UCSD-AML1 (cell line): ENCODE data around the gene SOCS7.

Source experiments
- DNase-seq: peaks from one replicate; lab custom pipeline; 2025; ENCODE audit not compliant: unreplicated experiment; lab: John Stamatoyannopoulos, UW

Gene SOCS7

DNA sequence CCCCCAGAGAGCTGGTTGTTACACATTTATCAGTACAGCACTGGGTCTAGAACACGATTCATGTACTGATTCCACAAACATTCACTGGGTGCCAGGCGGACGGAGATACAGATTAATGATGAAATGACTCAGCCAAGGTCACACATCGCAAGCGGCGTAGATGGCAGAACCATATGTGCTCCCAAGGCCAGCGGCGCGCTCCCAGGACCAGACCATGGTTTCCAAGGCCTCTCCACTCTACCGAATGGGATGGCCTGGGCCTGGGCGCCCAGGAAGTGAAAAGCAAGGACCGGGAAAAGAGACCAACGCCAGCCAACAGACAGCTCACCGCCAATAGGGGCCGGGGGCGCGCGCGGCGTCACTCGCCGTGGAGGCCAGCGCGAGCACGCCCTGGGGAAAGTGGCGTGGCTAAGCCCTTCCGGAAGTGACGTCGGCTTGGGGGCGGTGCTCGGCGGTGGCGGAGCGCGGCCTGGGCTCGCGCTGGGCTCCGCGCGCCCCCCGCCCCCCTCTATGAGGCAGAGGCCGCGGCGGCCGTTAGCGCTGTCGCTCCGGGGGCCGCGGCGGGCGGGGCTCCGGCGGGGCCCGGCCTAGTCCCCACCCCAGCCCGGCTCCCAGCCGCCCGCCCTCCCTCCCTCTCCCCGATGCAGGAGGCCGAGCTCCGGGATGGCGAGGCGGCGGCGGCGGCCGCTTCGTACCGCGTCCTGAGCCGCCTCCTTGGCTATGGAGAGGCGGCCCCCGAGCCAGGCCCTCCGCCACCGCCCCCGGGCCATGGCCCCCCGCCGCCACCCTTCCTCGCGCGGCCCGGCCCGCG lies at the start of gene SOCS7:
TSS of gene SOCS7 (plus strand) at position 433 of the 811 bp plus-strand sequence. CDS start at position 642, 209 bp downstream.
- peak; percentile 92 for DNase-seq

- no peak for DNase-seq
Observed at GRCh38 chr17:38315497-38315896, 36.1 kb upstream of the SOCS7 start.

DNA sequence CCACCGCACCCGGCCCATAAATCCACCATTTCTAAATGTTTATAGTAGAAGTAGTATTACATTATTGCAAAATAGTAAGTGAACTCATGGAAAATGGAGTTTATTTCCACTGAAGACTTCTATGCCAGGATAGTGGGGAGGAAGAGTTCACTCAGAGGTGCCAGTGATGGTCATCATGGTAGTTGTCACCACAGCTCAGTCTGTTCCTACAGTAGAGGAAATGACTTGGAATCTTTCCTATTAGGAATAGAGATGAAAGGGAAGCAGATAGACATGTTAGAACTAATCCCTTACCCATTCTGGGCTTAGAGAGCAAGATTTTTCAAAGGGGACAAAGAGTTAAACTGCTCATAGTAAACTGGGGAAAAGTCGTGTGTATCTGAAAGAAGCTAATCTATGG lies 34.6 kb upstream of the SOCS7 start:
- no peak for DNase-seq

DNA sequence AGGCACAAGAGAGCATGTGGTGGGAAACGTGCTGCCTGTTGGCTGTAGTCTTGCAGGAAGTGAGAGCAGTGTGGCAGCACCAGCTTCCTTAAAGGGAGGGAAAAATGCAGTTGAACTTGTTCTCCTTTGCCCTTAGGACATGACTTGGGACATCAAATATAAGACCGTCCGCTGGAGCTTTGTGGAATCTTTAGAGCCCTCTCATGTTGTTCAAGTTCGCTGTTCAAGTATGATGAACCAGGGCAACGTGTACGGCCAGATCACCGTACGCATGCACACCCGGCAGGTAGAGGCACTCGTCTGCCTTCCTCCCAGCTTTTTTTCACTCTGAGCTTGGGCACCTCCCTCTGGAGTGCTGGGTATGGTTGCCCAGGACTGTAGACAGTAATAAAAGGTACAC lies 31.2 kb upstream of the SOCS7 start:
- DNase-seq, result no peak

- DNase-seq, result peak; percentile 51
Observed at GRCh38 chr17:38322156-38322779, 29.4 kb upstream of the SOCS7 start.

DNA sequence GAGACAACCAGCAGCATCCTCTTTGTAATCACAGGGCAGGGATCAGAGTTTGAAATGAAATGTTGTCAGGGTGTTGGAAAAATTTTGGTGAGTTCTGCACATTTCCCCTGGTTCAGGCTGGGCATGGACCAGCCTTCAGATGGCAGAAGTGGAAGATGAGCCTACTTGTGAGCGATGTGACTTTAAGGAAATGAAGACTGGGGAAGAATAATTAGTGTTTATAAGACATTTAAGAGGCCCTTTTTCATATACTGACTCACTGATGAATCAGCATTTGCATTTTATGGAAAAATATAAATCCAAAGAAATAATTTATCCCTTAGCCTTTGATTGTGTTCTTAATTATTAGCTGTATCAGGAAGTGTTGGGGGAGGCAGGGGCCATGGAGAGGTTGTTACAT lies 28.7 kb upstream of the SOCS7 start:
- no peak for DNase-seq

DNA sequence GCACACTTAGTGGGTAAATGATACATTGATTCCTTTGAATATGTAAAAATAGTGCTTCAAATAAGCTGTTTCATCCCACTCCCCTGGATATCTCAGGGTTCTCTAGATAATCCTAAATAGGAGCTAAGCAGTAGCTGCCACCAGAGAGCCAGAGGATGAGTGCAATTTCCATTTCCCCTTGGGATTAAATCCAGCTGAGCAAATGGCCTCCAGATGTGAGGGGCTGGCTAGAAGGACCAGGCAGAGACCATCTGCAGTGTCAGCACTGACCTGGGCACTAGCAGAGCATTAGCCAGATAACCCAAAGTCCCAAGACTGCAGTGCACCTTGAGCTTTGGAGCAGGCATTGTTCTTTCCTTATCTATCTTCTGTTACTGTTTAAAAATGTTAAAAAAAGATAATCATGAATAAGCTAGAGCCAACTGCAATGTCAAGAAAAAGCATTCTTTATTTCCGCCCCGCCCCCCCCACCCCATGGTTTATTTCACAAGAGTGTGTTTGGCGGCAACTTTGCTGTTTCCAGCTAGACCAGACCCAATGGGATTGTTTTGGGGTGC lies 27.4 kb upstream of the SOCS7 start:
- DNase-seq, result no peak

DNA sequence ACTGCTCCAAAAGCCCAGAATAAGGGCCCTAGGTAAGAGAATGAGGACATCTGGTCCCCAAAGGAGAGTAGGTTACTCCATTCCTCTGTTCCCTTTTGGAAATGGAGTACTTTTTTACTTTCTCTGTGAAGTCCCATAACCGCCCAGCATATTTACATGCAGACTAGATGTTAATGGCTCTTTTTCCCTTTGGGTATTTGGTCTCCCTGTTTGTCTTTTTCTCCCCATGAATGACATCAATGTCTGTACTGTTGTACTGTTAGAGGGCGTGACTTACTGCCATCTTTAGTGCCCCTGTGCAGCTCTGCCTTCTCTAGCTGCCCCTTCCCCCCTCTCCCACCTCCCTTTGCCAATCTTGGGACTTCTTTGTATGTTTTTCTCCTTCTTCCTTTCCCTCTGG lies 26.9 kb upstream of the SOCS7 start:
- no peak for DNase-seq

- DNase-seq, result peak; percentile 32
Observed at GRCh38 chr17:38325221-38325851, 26.3 kb upstream of the SOCS7 start.

- peak; percentile 78 for DNase-seq
Observed at GRCh38 chr17:38326996-38327792, 24.4 kb upstream of the SOCS7 start.

DNA sequence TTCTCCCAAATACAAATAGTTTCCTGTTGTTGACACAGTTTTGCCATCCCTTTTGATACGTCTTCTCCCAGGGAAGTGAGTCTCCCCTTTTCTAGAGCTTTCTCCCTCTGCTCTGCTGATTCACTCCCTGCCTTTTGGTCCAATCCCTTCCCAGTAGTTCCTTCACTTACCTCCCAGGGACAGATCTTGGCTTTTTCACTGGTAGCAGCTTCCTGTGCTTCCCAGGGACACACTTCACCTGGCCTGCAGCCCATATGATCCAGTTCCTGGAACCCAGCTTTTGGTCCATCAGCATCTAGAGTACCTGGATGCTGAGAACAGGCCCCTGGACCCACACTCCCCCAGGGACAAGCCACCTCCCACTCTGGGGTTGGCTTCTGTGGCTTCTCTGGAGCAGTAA lies 23.7 kb upstream of the SOCS7 start:
- no peak for DNase-seq

- no peak for DNase-seq
Observed at GRCh38 chr17:38328620-38329019, 23.0 kb upstream of the SOCS7 start.

GRCh38 chr17:38329284-38329683 lies 22.4 kb upstream of the SOCS7 start:
- no peak for DNase-seq

DNA sequence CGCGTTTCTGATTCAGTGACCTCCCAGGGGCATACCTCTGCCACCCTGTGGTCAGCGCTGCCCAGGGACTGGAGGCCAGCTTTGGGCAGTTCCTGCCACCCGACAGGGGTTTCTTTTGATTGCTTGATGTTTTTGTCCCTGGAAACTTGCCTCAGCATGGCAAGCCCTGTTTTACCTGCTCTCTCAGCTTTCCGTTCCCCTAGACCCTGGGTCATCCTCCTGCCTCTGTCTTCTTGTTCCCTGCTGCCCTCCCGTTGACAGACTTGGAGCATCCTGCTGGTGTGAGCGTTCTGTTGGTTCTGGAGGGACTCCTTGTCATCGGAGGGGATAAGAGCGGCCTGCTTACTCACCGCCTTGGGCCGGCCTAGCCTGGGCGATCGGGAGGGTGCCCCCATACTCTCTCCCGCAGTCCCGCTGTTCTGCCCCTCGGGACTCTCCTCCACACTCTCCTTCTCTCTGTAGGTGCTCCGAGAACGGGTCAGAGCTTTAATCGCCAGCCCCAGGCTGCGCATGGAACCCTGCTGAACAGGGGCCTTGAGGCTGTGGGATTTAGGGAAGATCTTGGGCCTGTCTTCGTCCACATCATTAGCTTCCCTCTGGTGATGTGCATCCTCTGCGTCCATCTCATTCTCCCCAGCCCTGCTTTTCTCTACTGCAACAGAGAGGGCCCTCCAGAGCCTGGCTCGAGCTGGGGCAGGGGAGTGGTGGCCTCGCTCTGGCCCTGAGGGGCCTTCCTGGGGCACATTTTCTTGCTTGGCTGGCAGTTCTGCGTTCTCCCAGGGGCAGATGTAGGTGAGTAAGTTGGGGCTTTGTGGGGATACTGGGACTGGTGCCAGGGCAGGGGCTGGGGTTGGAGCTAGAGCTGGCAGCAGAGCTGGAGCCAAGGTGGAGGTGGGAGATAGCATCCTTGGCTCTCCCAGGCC lies 21.6 kb upstream of the SOCS7 start:
- DNase-seq, result no peak

GRCh38 chr17:38330941-38331411 lies 20.7 kb upstream of the SOCS7 start:
- no peak for DNase-seq

- no peak for DNase-seq
Observed at GRCh38 chr17:38332735-38333134, 18.9 kb upstream of the SOCS7 start.

DNA sequence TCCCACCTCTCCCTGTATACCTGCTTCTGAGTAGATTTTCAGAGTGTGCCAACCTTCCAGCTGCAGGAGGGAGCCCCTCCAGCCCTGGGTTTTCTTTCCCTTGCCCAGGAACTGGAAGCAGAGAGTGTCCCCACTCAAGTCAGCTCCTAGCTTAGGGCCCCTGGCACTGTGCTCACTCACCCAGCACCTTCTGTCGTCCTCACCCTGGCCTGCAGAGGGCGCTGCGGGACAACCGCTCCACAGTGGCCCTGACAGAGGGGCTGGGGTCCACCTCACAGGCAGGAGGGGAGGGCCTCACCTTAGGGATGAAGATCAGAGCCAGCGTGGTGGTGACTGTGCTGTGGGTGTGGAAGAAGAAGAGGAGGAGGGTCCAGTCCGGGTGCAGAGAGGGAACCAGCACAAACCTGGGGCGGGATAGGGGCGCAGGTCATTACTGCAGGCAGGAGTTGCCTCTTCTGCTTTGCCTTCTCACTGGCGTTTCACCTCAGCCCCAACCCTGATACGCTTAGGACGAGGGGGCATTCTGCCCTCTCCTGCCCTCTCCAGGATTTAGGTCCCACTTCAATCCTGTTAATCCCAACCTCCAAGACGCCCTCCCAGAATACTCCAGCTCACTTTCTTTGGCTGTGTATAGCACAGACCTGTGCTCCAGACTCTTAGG lies 17.9 kb upstream of the SOCS7 start:
- peak; percentile 72 for DNase-seq

- DNase-seq, result no peak
Observed at GRCh38 chr17:38334480-38335364, 16.9 kb upstream of the SOCS7 start.
